H9 (cell line): ENCODE results near the gene FREY1. TPM values are rescaled to one million over a fixed set of nuclear protein-coding genes. Genes with fewer than 3 reads are reported as not detected.

ENCODE experiments used
- DNase-seq: peaks from one replicate; pipeline ENCODE4 v3.0.0-alpha.2; 2017
- H2AFZ ChIP-seq: one replicate; pipeline ENCODE4 v1.6.1; 2013; ENCODE audit warnings: mild to moderate bottlenecking, low read length, control low read depth, moderate library complexity
- H2AK5ac ChIP-seq: 2 replicates; pipeline ENCODE4 v1.6.1; 2013; ENCODE audit warnings: low read length, control low read depth, mixed read lengths; ENCODE audit not compliant: insufficient read length
- H2BK120ac ChIP-seq: one replicate; pipeline ENCODE4 v1.6.1; 2013; ENCODE audit warnings: low read depth, mild to moderate bottlenecking, low read length, control low read depth, inconsistent platforms; ENCODE audit not compliant: poor library complexity, severe bottlenecking
- H2BK12ac ChIP-seq: 2 replicates; pipeline ENCODE4 v1.6.1; 2013; ENCODE audit warnings: low read length, control low read depth, mixed read lengths, low read depth; ENCODE audit not compliant: insufficient read length
- H2BK15ac ChIP-seq: 2 replicates; pipeline ENCODE4 v1.6.1; 2013; ENCODE audit warnings: low read depth, low read length, control low read depth
- H2BK20ac ChIP-seq: one replicate; pipeline ENCODE4 v1.6.1; 2013; ENCODE audit warnings: low read depth, mild to moderate bottlenecking, low read length, control low read depth, inconsistent platforms; ENCODE audit not compliant: poor library complexity, severe bottlenecking
- H2BK5ac ChIP-seq: 2 replicates; pipeline ENCODE4 v1.6.1; 2013; ENCODE audit warnings: low read length, control low read depth, mixed read lengths; ENCODE audit not compliant: insufficient read length
- H3K14ac ChIP-seq: 2 replicates; pipeline ENCODE4 v1.6.1; 2013; ENCODE audit warnings: low read length, control low read depth; ENCODE audit not compliant: insufficient read depth
- H3K18ac ChIP-seq: 2 replicates; pipeline ENCODE4 v1.6.1; 2013; ENCODE audit warnings: low read depth, mild to moderate bottlenecking, mixed read lengths, low read length, control low read depth; ENCODE audit not compliant: insufficient read length
- H3K23ac ChIP-seq: 2 replicates; pipeline ENCODE4 v1.6.1; 2013; ENCODE audit warnings: low read length, control low read depth, mixed read lengths, low read depth; ENCODE audit not compliant: insufficient read length
- H3K23me2 ChIP-seq: 2 replicates; pipeline ENCODE4 v1.6.1; 2013; ENCODE audit warnings: low read depth, mild to moderate bottlenecking, mixed read lengths, low read length, control low read depth; ENCODE audit not compliant: insufficient read length, poor library complexity, severe bottlenecking
- H3K27ac ChIP-seq: 2 replicates; pipeline ENCODE4 v1.5.1; 2013; ENCODE audit warnings: low read length, control low read depth, mixed read lengths, low read depth; ENCODE audit not compliant: insufficient read length
- H3K27me3 ChIP-seq: 2 replicates; pipeline ENCODE4 v1.6.1; 2013; ENCODE audit warnings: low read length, control low read depth, inconsistent platforms; ENCODE audit not compliant: insufficient read depth
- H3K4ac ChIP-seq: 2 replicates; pipeline ENCODE4 v1.6.1; 2013; ENCODE audit warnings: low read depth, mild to moderate bottlenecking, control low read depth, inconsistent platforms, low read length, moderate library complexity
- H3K4me1 ChIP-seq: 2 replicates; pipeline ENCODE4 v1.6.1; 2013; ENCODE audit warnings: low read length, control low read depth, inconsistent platforms; ENCODE audit not compliant: insufficient read depth
- H3K4me2 ChIP-seq: 2 replicates; pipeline ENCODE4 v1.6.1; 2013; ENCODE audit warnings: low read length, control low read depth, mixed read lengths; ENCODE audit not compliant: insufficient read length, insufficient read depth
- H3K56ac ChIP-seq: 2 replicates; pipeline ENCODE4 v1.6.1; 2013; ENCODE audit warnings: low read depth, mild to moderate bottlenecking, mixed read lengths, low read length, control low read depth; ENCODE audit not compliant: insufficient read length
- H3K79me1 ChIP-seq: 2 replicates; pipeline ENCODE4 v1.6.1; 2013; ENCODE audit warnings: low read depth, mild to moderate bottlenecking, moderate library complexity, low read length, control low read depth, inconsistent platforms; ENCODE audit not compliant: insufficient read depth, poor library complexity, severe bottlenecking
- H3K79me2 ChIP-seq: 2 replicates; pipeline ENCODE4 v1.6.1; 2013; ENCODE audit warnings: low read length, control low read depth, inconsistent platforms; ENCODE audit not compliant: insufficient read depth
- H3K9ac ChIP-seq: 2 replicates; pipeline ENCODE4 v1.6.1; 2013; ENCODE audit warnings: low read length, control low read depth, mixed read lengths; ENCODE audit not compliant: insufficient read length; ENCODE audit errors: extremely low read depth
- H3K9me3 ChIP-seq: one replicate; pipeline ENCODE4 v1.6.1; 2013; ENCODE audit warnings: low read depth, low read length, inconsistent platforms; ENCODE audit not compliant: control insufficient read depth
- H3T11ph ChIP-seq: one replicate; pipeline ENCODE4 v1.6.1; 2013; ENCODE audit warnings: mild to moderate bottlenecking, low read length, control low read depth, inconsistent platforms
- H4K20me1 ChIP-seq: one replicate; pipeline ENCODE4 v1.6.1; 2013; ENCODE audit not compliant: control insufficient read depth, insufficient read length, insufficient read depth
- H4K5ac ChIP-seq: 2 replicates; pipeline ENCODE4 v1.6.1; 2013; ENCODE audit warnings: low read depth, mild to moderate bottlenecking, mixed read lengths, low read length, control low read depth; ENCODE audit not compliant: insufficient read length
- H4K8ac ChIP-seq: replicated peaks from 2 replicates; pipeline ENCODE4 v1.6.1; 2013; ENCODE audit warnings: low read length, control low read depth, mixed read lengths, low read depth; ENCODE audit not compliant: insufficient read length
- H4K91ac ChIP-seq: 2 replicates; pipeline ENCODE4 v1.6.1; 2013; ENCODE audit warnings: low read depth, mild to moderate bottlenecking, moderate library complexity, mixed read lengths, low read length, control low read depth; ENCODE audit not compliant: insufficient read length
- H3K27ac Mint-ChIP-seq, 3 experiments: 2 replicates in 2 of 3; 3 replicates in 1 of 3; pipeline ENCODE4 v1.8.0; 2020 to 2021; ENCODE audit warnings: mixed read lengths in 3 of 3, mild to moderate bottlenecking in 1 of 3, moderate library complexity in 1 of 3
- H3K27me3 Mint-ChIP-seq: 2 replicates; pipeline ENCODE4 v1.8.0; 2021; ENCODE audit warnings: low read depth, mild to moderate bottlenecking, moderate library complexity, mixed read lengths
- H3K36me3 Mint-ChIP-seq, 3 experiments: 2 replicates in 2 of 3; 3 replicates in 1 of 3; pipeline ENCODE4 v1.8.0; 2020 to 2021; ENCODE audit warnings: low read depth in 3 of 3, mixed read lengths in 3 of 3; ENCODE audit not compliant: insufficient read depth in 1 of 3
- H3K4me1 Mint-ChIP-seq, 2 experiments: 2 replicates each; pipeline ENCODE4 v1.8.0; 2020; ENCODE audit warnings: mixed read lengths in 2 of 2
- H3K4me3 Mint-ChIP-seq, 2 experiments: 2 replicates in 1 of 2; 3 replicates in 1 of 2; pipeline ENCODE4 v1.8.0; 2020 to 2021; ENCODE audit warnings: mild to moderate bottlenecking in 2 of 2, mixed read lengths in 2 of 2, moderate library complexity in 1 of 2
- H3K9me3 Mint-ChIP-seq, 2 experiments: 2 replicates in 1 of 2; 3 replicates in 1 of 2; pipeline ENCODE4 v1.8.0; 2020; ENCODE audit warnings: mild to moderate bottlenecking in 2 of 2, mixed read lengths in 2 of 2, moderate library complexity in 1 of 2
- CTCF ChIP-seq: fragments of 200-600 bp; sonication (generic); conservative IDR thresholded peaks from 3 replicates; pipeline ENCODE4 v1.8.0; 2021; ENCODE audit warnings: antibody characterized with exemption, mild to moderate bottlenecking
- WGBS: extraction: QIAGEN DNeasy Blood & Tissue Kit; methylation state at CpG from one replicate; pipeline ENCODE4 v1.1.7; 2013; ENCODE audit warnings: missing lambda C conversion rate, low lambda C conversion rate, mixed read lengths; ENCODE audit not compliant: insufficient read length; ENCODE audit errors: extremely low coverage; 5-methylcytosine and 5-hydroxymethylcytosine counted together
- total RNA-seq: library from RNA; stranded (reverse); gene quantifications from 2 replicates; pipeline ENCODE4 v1.2.1, GENCODE V29; 2021

The FREY1 gene
- total RNA-seq, 1 experiment from 2014 or later = 2.1 TPM

- no peak overlapping the region for H2AK5ac ChIP-seq
- no peak overlapping the region for H3K4me2 ChIP-seq
- H2AFZ ChIP-seq = no peak overlapping the region
- H4K20me1 ChIP-seq = no peaks in the 10 kb centered on the region
- no peak for TF ChIP-seq CTCF
- H3K36me3 Mint-ChIP-seq = peaks cover 8 to 53% (median 50%) of the 10 kb centered on the region in 3 experiments; a peak in 6 of 7 replicates
- peaks cover 11 to 27% of the 10 kb centered on the region in 2 experiments for H3K4me1 Mint-ChIP-seq
- H3K23me2 ChIP-seq = no peaks in the 10 kb centered on the region
- no peaks in the 10 kb centered on the region for H3K9me3 Mint-ChIP-seq
- no peak overlapping the region for H3K4ac ChIP-seq
- no peak overlapping the region for H3K27ac ChIP-seq
- H3K79me2 ChIP-seq = no peaks in the 10 kb centered on the region
- no peak overlapping the region for H3K56ac ChIP-seq
- peaks cover 4% of the 10 kb centered on the region for H3K4me1 ChIP-seq
- no peak overlapping the region for H4K8ac ChIP-seq
- no CpG with 5 or more reads among the region's 5 CpGs for WGBS
- no peak overlapping the region for H2BK12ac ChIP-seq
- no peak overlapping the region for H2BK5ac ChIP-seq
- no peak overlapping the region; a peak in 1 of 7 replicates for H3K27ac Mint-ChIP-seq
- no peak overlapping the region for H2BK15ac ChIP-seq
- H4K91ac ChIP-seq = no peak overlapping the region
- no peaks in the 10 kb centered on the region for H3K79me1 ChIP-seq
- no peaks in the 10 kb centered on the region for H3K27me3 ChIP-seq
- DNase-seq = no peak
- H3T11ph ChIP-seq = no peak overlapping the region
- H3K9ac ChIP-seq = no peak overlapping the region
- no peaks in the 10 kb centered on the region for H3K27me3 Mint-ChIP-seq
- no peak overlapping the region for H3K4me3 Mint-ChIP-seq
- H4K5ac ChIP-seq = no peak overlapping the region
- H2BK20ac ChIP-seq = no peak overlapping the region
- H3K18ac ChIP-seq = no peak overlapping the region
- no peak overlapping the region for H3K14ac ChIP-seq
- H3K9me3 ChIP-seq = no peaks in the 10 kb centered on the region
- H3K23ac ChIP-seq = no peak overlapping the region
- no peak overlapping the region for H2BK120ac ChIP-seq
Observed at GRCh38 chr11:45860348-45860747, 46.7 kb downstream of the FREY1 start.
